Ishikawa (cell line): Measurements from ENCODE around the gene TRIM72.

Experiments used
- CREB1 ChIP-seq: IDR thresholded peaks from 2 replicates; pipeline ENCODE4 v1.6.1; 2012; ENCODE audit warnings: low read depth
- EP300 ChIP-seq: IDR thresholded peaks from 2 replicates; pipeline ENCODE4 v1.6.1; 2012; ENCODE audit warnings: borderline replicate concordance
- RAD21 ChIP-seq: IDR thresholded peaks from 2 replicates; pipeline ENCODE4 v1.6.1; 2012; ENCODE audit warnings: low read depth
- TCF12 ChIP-seq: IDR thresholded peaks from 2 replicates; pipeline ENCODE4 v1.6.1; 2012; ENCODE audit warnings: low read depth
- TEAD4 ChIP-seq: IDR thresholded peaks from 2 replicates; pipeline ENCODE4 v1.6.1; 2012
- TF ChIP-seq, protein P1 (sequence below): IDR thresholded peaks from 2 replicates; pipeline ENCODE4 v1.6.1; 2012
- TF ChIP-seq, protein P2 (sequence below): IDR thresholded peaks from 2 replicates; pipeline ENCODE4 v1.6.1; 2012; ENCODE audit warnings: low read depth, mild to moderate bottlenecking

- no peak for TF ChIP-seq CREB1
- TF ChIP-seq, protein P1, sequence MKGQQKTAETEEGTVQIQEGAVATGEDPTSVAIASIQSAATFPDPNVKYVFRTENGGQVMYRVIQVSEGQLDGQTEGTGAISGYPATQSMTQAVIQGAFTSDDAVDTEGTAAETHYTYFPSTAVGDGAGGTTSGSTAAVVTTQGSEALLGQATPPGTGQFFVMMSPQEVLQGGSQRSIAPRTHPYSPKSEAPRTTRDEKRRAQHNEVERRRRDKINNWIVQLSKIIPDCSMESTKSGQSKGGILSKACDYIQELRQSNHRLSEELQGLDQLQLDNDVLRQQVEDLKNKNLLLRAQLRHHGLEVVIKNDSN = no peak
- no peak for TF ChIP-seq TCF12
- TF ChIP-seq RAD21 = no peak
- no peak for TF ChIP-seq TEAD4
- TF ChIP-seq, protein P2, sequence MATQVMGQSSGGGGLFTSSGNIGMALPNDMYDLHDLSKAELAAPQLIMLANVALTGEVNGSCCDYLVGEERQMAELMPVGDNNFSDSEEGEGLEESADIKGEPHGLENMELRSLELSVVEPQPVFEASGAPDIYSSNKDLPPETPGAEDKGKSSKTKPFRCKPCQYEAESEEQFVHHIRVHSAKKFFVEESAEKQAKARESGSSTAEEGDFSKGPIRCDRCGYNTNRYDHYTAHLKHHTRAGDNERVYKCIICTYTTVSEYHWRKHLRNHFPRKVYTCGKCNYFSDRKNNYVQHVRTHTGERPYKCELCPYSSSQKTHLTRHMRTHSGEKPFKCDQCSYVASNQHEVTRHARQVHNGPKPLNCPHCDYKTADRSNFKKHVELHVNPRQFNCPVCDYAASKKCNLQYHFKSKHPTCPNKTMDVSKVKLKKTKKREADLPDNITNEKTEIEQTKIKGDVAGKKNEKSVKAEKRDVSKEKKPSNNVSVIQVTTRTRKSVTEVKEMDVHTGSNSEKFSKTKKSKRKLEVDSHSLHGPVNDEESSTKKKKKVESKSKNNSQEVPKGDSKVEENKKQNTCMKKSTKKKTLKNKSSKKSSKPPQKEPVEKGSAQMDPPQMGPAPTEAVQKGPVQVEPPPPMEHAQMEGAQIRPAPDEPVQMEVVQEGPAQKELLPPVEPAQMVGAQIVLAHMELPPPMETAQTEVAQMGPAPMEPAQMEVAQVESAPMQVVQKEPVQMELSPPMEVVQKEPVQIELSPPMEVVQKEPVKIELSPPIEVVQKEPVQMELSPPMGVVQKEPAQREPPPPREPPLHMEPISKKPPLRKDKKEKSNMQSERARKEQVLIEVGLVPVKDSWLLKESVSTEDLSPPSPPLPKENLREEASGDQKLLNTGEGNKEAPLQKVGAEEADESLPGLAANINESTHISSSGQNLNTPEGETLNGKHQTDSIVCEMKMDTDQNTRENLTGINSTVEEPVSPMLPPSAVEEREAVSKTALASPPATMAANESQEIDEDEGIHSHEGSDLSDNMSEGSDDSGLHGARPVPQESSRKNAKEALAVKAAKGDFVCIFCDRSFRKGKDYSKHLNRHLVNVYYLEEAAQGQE = no peak
- no peak for TF ChIP-seq EP300
These were observed 37.5 kb downstream of the TRIM72 start for GRCh38 chr16:31251435-31251834.
